Duodenal mucosa (tissue), 2 donors: Measurements from ENCODE around the gene WDR45B.

Experiments
- H3K27ac ChIP-seq: one replicate; pipeline ENCODE4 v1.7.0; 2013; ENCODE audit warnings: low read depth, low read length
- H3K27me3 ChIP-seq, 2 donors: one replicate each; pipeline ENCODE4 v1.7.0; 2013; ENCODE audit warnings: low read length in 2 of 2, control low read depth in 1 of 2; ENCODE audit not compliant: insufficient read depth in 2 of 2, control insufficient read depth in 1 of 2
- H3K36me3 ChIP-seq, 2 donors: one replicate each; pipeline ENCODE4 v1.7.0; 2013; ENCODE audit warnings: low read length in 2 of 2, control low read depth in 1 of 2; ENCODE audit not compliant: insufficient read depth in 2 of 2, control insufficient read depth in 1 of 2
- H3K4me1 ChIP-seq, 2 donors: one replicate each; pipeline ENCODE4 v1.7.0; 2013; ENCODE audit warnings: low read length in 2 of 2, control low read depth in 1 of 2; ENCODE audit not compliant: insufficient read depth in 2 of 2, control insufficient read depth in 1 of 2
- H3K4me3 ChIP-seq, 2 donors: one replicate each; pipeline ENCODE4 v1.7.0; 2013; ENCODE audit warnings: low read length in 2 of 2, low read depth in 1 of 2
- H3K9ac ChIP-seq, 2 donors: one replicate each; pipeline ENCODE4 v1.7.0; 2013; ENCODE audit warnings: low read length in 2 of 2, low read depth in 1 of 2
- H3K9me3 ChIP-seq, 2 donors: one replicate each; pipeline ENCODE4 v1.7.0; 2013; ENCODE audit warnings: low read length in 2 of 2, control low read depth in 1 of 2; ENCODE audit not compliant: control insufficient read depth in 1 of 2

WDR45B gene

GRCh38 chr17:82689077-82689476, 40.8 kb upstream of the WDR45B start:
- H3K36me3 ChIP-seq = peaks cover 0 to 9% of the 10 kb centered on the region in 2 donors
- H3K4me1 ChIP-seq = peaks cover 13 to 14% of the 10 kb centered on the region in 2 donors
- no peak overlapping the region for H3K27ac ChIP-seq
- H3K9me3 ChIP-seq = no peaks in the 10 kb centered on the region
- no peaks in the 10 kb centered on the region for H3K27me3 ChIP-seq
- H3K9ac ChIP-seq = no peak overlapping the region
- no peak overlapping the region for H3K4me3 ChIP-seq

DNA sequence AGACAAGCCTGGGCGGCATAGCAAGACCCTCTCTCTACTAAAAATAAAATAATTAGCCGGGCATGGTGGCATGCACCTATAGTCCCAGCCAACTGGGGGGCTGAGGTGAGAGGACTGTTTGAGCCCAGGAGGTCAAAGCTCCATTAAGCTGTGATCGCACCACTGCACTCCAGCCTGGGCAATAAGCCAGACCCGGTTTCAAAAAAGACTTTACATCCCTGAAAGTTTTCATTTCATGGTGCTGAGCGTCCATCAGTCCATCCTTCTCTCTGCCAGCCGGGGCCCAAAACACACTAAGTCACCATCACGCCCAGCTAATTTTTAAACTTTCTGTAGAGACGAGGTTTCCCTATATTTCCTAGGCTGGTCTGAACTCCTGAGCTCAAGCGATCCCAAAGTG, 39.6 kb upstream of the WDR45B start:
- Histone ChIP-seq H3K27ac (peak overlapping the region; percentile 67), H3K9me3 (no peaks in the 10 kb centered on the region), H3K4me1 (peaks cover 13 to 14% of the 10 kb centered on the region in 2 donors), H3K4me3 (no peak overlapping the region), H3K9ac (peak overlapping the region in 1 of 2 donors; percentile 43), H3K36me3 (peaks cover 0 to 9% of the 10 kb centered on the region in 2 donors), H3K27me3 (no peaks in the 10 kb centered on the region)

GRCh38 chr17:82687375-82687861, 39.2 kb upstream of the WDR45B start:
- no peaks in the 10 kb centered on the region for H3K9me3 ChIP-seq
- H3K4me3 ChIP-seq = no peak overlapping the region
- H3K9ac ChIP-seq = peak overlapping the region in 1 of 2 donors; percentile 43
- peak overlapping the region; percentile 67 for H3K27ac ChIP-seq
- no peaks in the 10 kb centered on the region for H3K27me3 ChIP-seq
- peaks cover 13 to 14% of the 10 kb centered on the region in 2 donors for H3K4me1 ChIP-seq
- H3K36me3 ChIP-seq = peaks cover 0 to 9% of the 10 kb centered on the region in 2 donors

DNA sequence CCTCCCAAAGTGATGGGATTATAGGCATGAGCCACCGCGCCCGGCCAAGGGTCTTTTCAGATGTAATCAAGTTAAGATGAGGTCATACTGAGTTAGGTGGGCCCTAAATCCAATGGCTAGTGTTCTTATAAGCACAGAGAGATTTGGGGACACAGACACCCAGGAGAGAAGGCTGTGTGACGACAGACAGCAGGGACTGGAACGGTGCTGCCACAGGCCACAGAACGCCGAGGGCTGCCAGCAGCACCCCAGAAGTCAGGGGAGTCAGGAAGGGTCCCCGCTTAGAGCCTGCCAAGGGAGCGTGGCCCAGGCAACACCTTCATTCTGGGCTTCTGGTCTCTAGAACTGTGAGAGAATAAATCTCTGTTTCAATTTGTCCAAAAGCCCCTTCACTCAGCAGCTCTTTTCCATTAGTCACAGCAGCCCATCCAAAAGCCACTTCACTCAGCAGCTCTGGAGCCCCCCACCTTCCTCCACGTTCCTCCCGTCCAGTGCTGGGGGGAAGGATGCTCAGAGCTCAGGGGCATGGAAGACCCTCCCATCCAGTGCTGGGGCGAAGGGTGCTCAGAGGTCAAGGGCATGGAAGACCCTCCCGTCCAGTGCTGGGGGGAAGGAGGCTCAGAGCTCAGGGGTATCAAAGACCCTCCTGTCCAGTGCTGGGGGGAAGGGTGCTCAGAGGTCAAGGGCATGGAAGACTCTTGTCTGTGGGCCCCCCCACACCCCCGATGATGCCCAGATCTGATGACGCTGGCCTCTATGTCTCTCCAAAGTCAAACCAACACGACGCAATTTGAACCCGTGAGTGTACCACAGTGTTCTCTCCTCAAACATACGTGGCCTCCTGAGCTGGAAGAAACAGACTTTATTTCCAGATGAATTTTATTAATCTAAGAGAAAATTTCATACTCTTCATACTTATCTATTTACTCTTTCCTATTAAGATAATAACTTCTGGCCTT, 38.4 kb upstream of the WDR45B start:
- Histone ChIP-seq H3K36me3 (peaks cover 0 to 9% of the 10 kb centered on the region in 2 donors), H3K27me3 (no peaks in the 10 kb centered on the region), H3K4me1 (peaks cover 13 to 14% of the 10 kb centered on the region in 2 donors), H3K4me3 (no peak overlapping the region), H3K9me3 (peaks cover 4 to 7% of the 10 kb centered on the region in 2 donors), H3K9ac (peak overlapping the region in 1 of 2 donors; percentile 21), H3K27ac (peak overlapping the region; percentile 75)

- Histone ChIP-seq H3K4me1 (peaks cover 13 to 14% of the 10 kb centered on the region in 2 donors), H3K4me3 (no peak overlapping the region), H3K9me3 (peaks cover 8 to 9% of the 10 kb centered on the region in 2 donors), H3K27ac (peak overlapping the region; percentile 10), H3K27me3 (no peaks in the 10 kb centered on the region), H3K9ac (no peak overlapping the region), H3K36me3 (peaks cover 0 to 3% of the 10 kb centered on the region in 2 donors)
These were observed 37.0 kb upstream of the WDR45B start for GRCh38 chr17:82685291-82685690.

DNA sequence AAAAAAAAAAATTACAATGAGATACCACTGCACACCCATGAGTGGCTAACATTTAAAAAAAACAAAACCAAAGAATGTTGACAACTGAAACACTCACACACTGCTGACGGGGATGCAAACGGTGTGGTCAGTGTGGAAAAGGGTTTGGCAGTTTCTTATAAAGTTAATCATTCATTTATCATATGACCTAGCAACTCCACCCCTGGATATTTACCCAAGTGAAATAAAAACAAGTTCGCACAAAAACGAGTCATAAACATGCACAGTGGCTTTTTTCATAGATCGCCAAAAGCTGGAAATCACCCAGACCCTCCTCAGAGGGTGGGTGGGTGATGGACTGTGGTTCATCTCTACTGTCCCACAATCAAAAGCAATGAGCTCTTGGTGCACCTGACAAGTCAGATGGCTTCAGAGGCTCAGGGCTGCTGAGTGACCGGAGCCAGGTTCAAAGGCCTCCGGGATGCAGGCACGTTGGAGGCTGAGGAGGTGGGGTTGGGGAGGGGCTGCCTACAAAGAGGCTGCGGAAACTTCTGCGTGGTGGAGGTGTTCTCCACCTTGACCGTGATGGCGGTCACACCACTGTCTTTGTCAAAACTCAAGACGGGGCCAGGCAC, 36.1 kb upstream of the WDR45B start:
- Histone ChIP-seq H3K4me3 (peak overlapping the region; percentile 10 to 34), H3K9ac (peak overlapping the region; percentile 32 to 50), H3K27ac (peak overlapping the region; percentile 86)

DNA sequence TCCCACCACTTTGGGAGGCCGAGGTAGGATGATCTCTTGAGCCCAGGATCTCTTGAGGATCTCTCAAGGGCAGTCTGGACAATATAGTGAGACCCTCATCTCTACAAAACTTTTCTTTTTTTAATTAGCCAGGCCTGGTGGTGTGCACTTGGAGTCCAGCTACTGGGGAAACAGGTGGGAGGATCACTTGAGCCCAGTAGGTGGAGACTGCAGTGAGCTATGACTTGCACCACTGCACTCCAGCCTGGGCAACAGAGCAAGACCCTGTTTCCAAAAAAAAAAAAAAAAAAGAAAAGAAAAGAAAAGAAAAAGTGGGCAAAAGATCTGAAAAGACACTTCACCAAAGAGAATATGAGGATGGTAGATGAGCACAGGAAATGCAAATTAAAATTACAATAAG, 35.3 kb upstream of the WDR45B start:
- Histone ChIP-seq H3K4me3 (no peak overlapping the region), H3K9me3 (peaks cover 8 to 9% of the 10 kb centered on the region in 2 donors), H3K4me1 (peaks cover 13 to 19% of the 10 kb centered on the region in 2 donors), H3K27me3 (no peaks in the 10 kb centered on the region), H3K36me3 (no peaks in the 10 kb centered on the region), H3K27ac (no peak overlapping the region), H3K9ac (no peak overlapping the region)

More for the DNA sequence above, 36.1 kb upstream of the WDR45B start:
- Histone ChIP-seq H3K9me3 (peaks cover 8 to 9% of the 10 kb centered on the region in 2 donors), H3K4me1 (peaks cover 13 to 19% of the 10 kb centered on the region in 2 donors), H3K36me3 (no peaks in the 10 kb centered on the region), H3K27me3 (no peaks in the 10 kb centered on the region)

GRCh38 chr17:82681547-82681946, 33.3 kb upstream of the WDR45B start:
- Histone ChIP-seq H3K36me3 (no peaks in the 10 kb centered on the region), H3K27me3 (no peaks in the 10 kb centered on the region), H3K27ac (no peak overlapping the region), H3K9ac (no peak overlapping the region), H3K4me3 (no peak overlapping the region), H3K4me1 (peaks cover 8% of the 10 kb centered on the region in 2 donors), H3K9me3 (peaks cover 8 to 9% of the 10 kb centered on the region in 2 donors)

GRCh38 chr17:82679586-82680465, 31.6 kb upstream of the WDR45B start:
- Histone ChIP-seq H3K27me3 (no peaks in the 10 kb centered on the region), H3K4me1 (peaks cover 5% of the 10 kb centered on the region in 2 donors), H3K4me3 (no peak overlapping the region), H3K9me3 (peaks cover 8 to 9% of the 10 kb centered on the region in 2 donors), H3K36me3 (no peaks in the 10 kb centered on the region), H3K9ac (no peak overlapping the region), H3K27ac (no peak overlapping the region)
